ENCODE measurements around the gene SDK1.

Gene SDK1

GRCh38 chr7:3836855-3837254 lies 535.8 kb downstream of the SDK1 start:
- no peak overlapping the region for H3K23ac ChIP-seq (ENCODE audit: low read length)
- no peaks in the 10 kb centered on the region for H3K4me1 ChIP-seq (ENCODE audit: control insufficient read depth in 1 of 2, insufficient read depth in 2 of 2, low read length in 2 of 2)
- no peak overlapping the region for H2AFZ ChIP-seq (ENCODE audit: insufficient read depth, low read length, poor library complexity)
- no peaks in the 10 kb centered on the region for H3K79me1 ChIP-seq (ENCODE audit: low read length)
- no peak overlapping the region for H4K91ac ChIP-seq (ENCODE audit: low read depth, low read length)
- no CpG with 5 or more reads among the region's 7 CpGs for WGBS (ENCODE audit: extremely low coverage, insufficient coverage, insufficient read length)
- no peak overlapping the region for H3K4me2 ChIP-seq (ENCODE audit: low read length)
- peaks cover 0 to 2% of the 10 kb centered on the region in 2 experiments for H3K36me3 ChIP-seq (ENCODE audit: control insufficient read depth in 1 of 2, insufficient read depth in 2 of 2, low read length in 2 of 2)
- no peak overlapping the region for H2BK5ac ChIP-seq (ENCODE audit: low read depth, low read length, poor library complexity)
- DNase-seq: no peak
- H3K9ac ChIP-seq (ENCODE audit: low read length): no peak overlapping the region
- no peaks in the 10 kb centered on the region for H3K79me2 ChIP-seq (ENCODE audit: control insufficient read depth, insufficient read depth, low read length, poor library complexity)
- no peak overlapping the region for H3K27ac ChIP-seq (ENCODE audit: low read depth, low read length)
- no peak overlapping the region for H2BK120ac ChIP-seq (ENCODE audit: insufficient read depth, low read length, poor library complexity)
- no peak overlapping the region for H2AK5ac ChIP-seq (ENCODE audit: low read length)
- no peak overlapping the region for H3K4me3 ChIP-seq (ENCODE audit: low read depth, low read length)
- H4K12ac ChIP-seq (ENCODE audit: low read depth, low read length): no peak overlapping the region
- H4K8ac ChIP-seq (ENCODE audit: low read depth, low read length): no peak overlapping the region
- no peaks in the 10 kb centered on the region for H3K27me3 ChIP-seq (ENCODE audit: insufficient read depth, low read length)
- H3K9me3 ChIP-seq (ENCODE audit: insufficient read depth, low read depth, low read length): no peaks in the 10 kb centered on the region
- no peak overlapping the region for H3K4ac ChIP-seq (ENCODE audit: low read depth, low read length)
- H3K18ac ChIP-seq (ENCODE audit: low read length): no peak overlapping the region
- no peak overlapping the region for H3K14ac ChIP-seq (ENCODE audit: low read length)
- no peak overlapping the region for H2BK12ac ChIP-seq (ENCODE audit: low read length)

DNA sequence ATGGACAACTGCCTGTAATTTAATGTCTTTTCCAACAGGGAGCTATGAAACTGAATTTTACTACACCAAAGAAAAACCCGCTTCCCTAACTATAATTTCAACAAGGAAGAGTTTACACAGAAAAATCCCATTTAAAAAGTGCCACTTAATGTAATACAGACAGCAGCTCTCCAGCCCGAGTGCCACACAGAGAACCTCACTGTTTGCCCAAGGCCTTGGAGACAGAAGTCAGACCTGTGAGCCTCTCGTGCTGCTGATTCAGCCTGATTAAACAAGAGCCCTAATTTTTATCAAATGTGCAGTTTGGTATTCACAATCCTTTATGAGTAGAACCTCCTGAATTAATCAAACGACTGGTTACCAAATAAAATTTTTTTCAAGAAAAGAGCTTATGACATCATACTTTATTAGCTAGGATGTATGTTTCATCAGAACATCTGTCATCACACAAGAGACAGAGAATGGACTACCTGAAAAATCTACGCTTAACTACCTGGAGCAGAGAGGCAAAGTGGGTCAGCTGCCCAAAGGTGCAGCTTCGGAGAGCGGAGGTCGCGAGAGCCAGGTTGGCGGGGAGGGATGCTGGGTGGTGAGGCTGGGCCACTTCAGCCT lies 543.6 kb downstream of the SDK1 start:
- Histone ChIP-seq H2AK5ac (ENCODE audit: low read length) (no peak overlapping the region), H4K8ac (ENCODE audit: low read depth, low read length) (no peak overlapping the region), H3K4me1 (ENCODE audit: control insufficient read depth in 1 of 2, insufficient read depth in 2 of 2, low read length in 2 of 2) (no peaks in the 10 kb centered on the region), H3K9ac (ENCODE audit: low read length) (no peak overlapping the region), H3K4me3 (ENCODE audit: low read depth, low read length) (no peak overlapping the region), H3K27me3 (ENCODE audit: insufficient read depth, low read length) (no peaks in the 10 kb centered on the region), H3K4ac (ENCODE audit: low read depth, low read length) (no peak overlapping the region), H2BK120ac (ENCODE audit: insufficient read depth, low read length, poor library complexity) (no peak overlapping the region), H3K14ac (ENCODE audit: low read length) (no peak overlapping the region), H2AFZ (ENCODE audit: insufficient read depth, low read length, poor library complexity) (no peak overlapping the region), H3K23ac (ENCODE audit: low read length) (no peak overlapping the region), H4K12ac (ENCODE audit: low read depth, low read length) (no peak overlapping the region), H2BK12ac (ENCODE audit: low read length) (no peak overlapping the region), H3K18ac (ENCODE audit: low read length) (no peak overlapping the region), H3K79me1 (ENCODE audit: low read length) (no peaks in the 10 kb centered on the region), H3K4me2 (ENCODE audit: low read length) (no peak overlapping the region), H3K9me3 (ENCODE audit: insufficient read depth, low read depth, low read length) (peaks cover 2% of the 10 kb centered on the region), H3K36me3 (ENCODE audit: control insufficient read depth in 1 of 2, insufficient read depth in 2 of 2, low read length in 2 of 2) (no peaks in the 10 kb centered on the region), H2BK5ac (ENCODE audit: low read depth, low read length, poor library complexity) (no peak overlapping the region), H3K79me2 (ENCODE audit: control insufficient read depth, insufficient read depth, low read length, poor library complexity) (no peaks in the 10 kb centered on the region), H3K27ac (ENCODE audit: low read depth, low read length) (no peak overlapping the region), H4K91ac (ENCODE audit: low read depth, low read length) (no peak overlapping the region)
- no CpG with 5 or more reads among the region's 10 CpGs for WGBS (ENCODE audit: extremely low coverage, insufficient coverage, insufficient read length)
- no peak for DNase-seq

- no peaks in the 10 kb centered on the region for H3K27me3 ChIP-seq (ENCODE audit: insufficient read depth, low read length)
- H2AFZ ChIP-seq (ENCODE audit: insufficient read depth, low read length, poor library complexity): no peak overlapping the region
- H3K36me3 ChIP-seq (ENCODE audit: control insufficient read depth in 1 of 2, insufficient read depth in 2 of 2, low read length in 2 of 2): no peaks in the 10 kb centered on the region
- DNase-seq: no peak
- H3K79me1 ChIP-seq (ENCODE audit: low read length): no peaks in the 10 kb centered on the region
- no peaks in the 10 kb centered on the region for H3K4me1 ChIP-seq (ENCODE audit: control insufficient read depth in 1 of 2, insufficient read depth in 2 of 2, low read length in 2 of 2)
- no peak overlapping the region for H2AK5ac ChIP-seq (ENCODE audit: low read length)
- H4K91ac ChIP-seq (ENCODE audit: low read depth, low read length): no peak overlapping the region
- H4K8ac ChIP-seq (ENCODE audit: low read depth, low read length): no peak overlapping the region
- no peak overlapping the region for H4K12ac ChIP-seq (ENCODE audit: low read depth, low read length)
- H2BK120ac ChIP-seq (ENCODE audit: insufficient read depth, low read length, poor library complexity): no peak overlapping the region
- no peak overlapping the region for H3K18ac ChIP-seq (ENCODE audit: low read length)
- H3K9me3 ChIP-seq (ENCODE audit: insufficient read depth, low read depth, low read length): peaks cover 2% of the 10 kb centered on the region
- no peak overlapping the region for H3K27ac ChIP-seq (ENCODE audit: low read depth, low read length)
- H3K4me3 ChIP-seq (ENCODE audit: low read depth, low read length): no peak overlapping the region
- no peak overlapping the region for H3K14ac ChIP-seq (ENCODE audit: low read length)
- no CpG with 5 or more reads among the region's 9 CpGs for WGBS (ENCODE audit: extremely low coverage, insufficient coverage, insufficient read length)
- no peak overlapping the region for H2BK5ac ChIP-seq (ENCODE audit: low read depth, low read length, poor library complexity)
- H2BK12ac ChIP-seq (ENCODE audit: low read length): no peak overlapping the region
- H3K4ac ChIP-seq (ENCODE audit: low read depth, low read length): no peak overlapping the region
- H3K9ac ChIP-seq (ENCODE audit: low read length): no peak overlapping the region
- no peaks in the 10 kb centered on the region for H3K79me2 ChIP-seq (ENCODE audit: control insufficient read depth, insufficient read depth, low read length, poor library complexity)
- no peak overlapping the region for H3K23ac ChIP-seq (ENCODE audit: low read length)
- no peak overlapping the region for H3K4me2 ChIP-seq (ENCODE audit: low read length)
These were observed 545.7 kb downstream of the SDK1 start for GRCh38 chr7:3846738-3847137.

DNA sequence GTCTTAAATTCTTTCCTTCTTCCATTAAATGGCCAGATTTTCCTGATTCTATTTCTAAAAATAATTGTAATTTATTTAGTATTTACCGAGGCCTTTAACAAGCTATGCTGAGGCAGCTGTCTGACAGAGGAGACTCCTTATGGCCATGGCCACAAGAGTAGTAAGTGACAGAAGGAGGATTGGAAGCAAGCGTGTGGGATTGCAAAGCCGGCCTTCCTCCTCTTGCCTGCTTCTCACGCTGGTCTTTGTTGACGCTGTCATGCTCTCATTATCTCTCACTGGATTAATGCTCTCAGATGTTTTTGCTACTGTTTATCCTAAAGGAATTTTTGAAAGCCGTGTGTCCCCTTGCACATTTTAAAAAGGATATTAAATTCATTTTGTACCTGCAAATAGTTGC lies 546.3 kb downstream of the SDK1 start:
- H2BK5ac ChIP-seq (ENCODE audit: low read depth, low read length, poor library complexity): no peak overlapping the region
- H3K36me3 ChIP-seq (ENCODE audit: control insufficient read depth in 1 of 2, insufficient read depth in 2 of 2, low read length in 2 of 2): no peaks in the 10 kb centered on the region
- no peak overlapping the region for H4K8ac ChIP-seq (ENCODE audit: low read depth, low read length)
- no CpG with 5 or more reads among the region's 6 CpGs for WGBS (ENCODE audit: extremely low coverage, insufficient coverage, insufficient read length)
- H3K79me1 ChIP-seq (ENCODE audit: low read length): no peaks in the 10 kb centered on the region
- no peak overlapping the region for H3K23ac ChIP-seq (ENCODE audit: low read length)
- H3K4me2 ChIP-seq (ENCODE audit: low read length): no peak overlapping the region
- no peak overlapping the region for H2AK5ac ChIP-seq (ENCODE audit: low read length)
- no peak overlapping the region for H3K9ac ChIP-seq (ENCODE audit: low read length)
- H3K79me2 ChIP-seq (ENCODE audit: control insufficient read depth, insufficient read depth, low read length, poor library complexity): no peaks in the 10 kb centered on the region
- no peak overlapping the region for H2BK120ac ChIP-seq (ENCODE audit: insufficient read depth, low read length, poor library complexity)
- no peak overlapping the region for H2BK12ac ChIP-seq (ENCODE audit: low read length)
- H3K27ac ChIP-seq (ENCODE audit: low read depth, low read length): no peak overlapping the region
- no peak overlapping the region for H4K12ac ChIP-seq (ENCODE audit: low read depth, low read length)
- no peak overlapping the region for H3K18ac ChIP-seq (ENCODE audit: low read length)
- H2AFZ ChIP-seq (ENCODE audit: insufficient read depth, low read length, poor library complexity): no peak overlapping the region
- no peak overlapping the region for H4K91ac ChIP-seq (ENCODE audit: low read depth, low read length)
- H3K9me3 ChIP-seq (ENCODE audit: insufficient read depth, low read depth, low read length): peaks cover under 1% of the 10 kb centered on the region
- no peak overlapping the region for H3K14ac ChIP-seq (ENCODE audit: low read length)
- no peak overlapping the region for H3K4ac ChIP-seq (ENCODE audit: low read depth, low read length)
- no peak overlapping the region for H3K4me3 ChIP-seq (ENCODE audit: low read depth, low read length)
- H3K4me1 ChIP-seq (ENCODE audit: control insufficient read depth in 1 of 2, insufficient read depth in 2 of 2, low read length in 2 of 2): no peaks in the 10 kb centered on the region
- DNase-seq: no peak
- H3K27me3 ChIP-seq (ENCODE audit: insufficient read depth, low read length): no peaks in the 10 kb centered on the region

Measured in trophoblast cell (in vitro differentiated cells and primary cell).